DMS 273 (cell line): ENCODE results near the gene SYNGR4.

Experiments used
- DNase-seq: peaks from one replicate; lab custom pipeline; 2025; ENCODE audit not compliant: unreplicated experiment; lab: John Stamatoyannopoulos, UW

The SYNGR4 gene

DNA sequence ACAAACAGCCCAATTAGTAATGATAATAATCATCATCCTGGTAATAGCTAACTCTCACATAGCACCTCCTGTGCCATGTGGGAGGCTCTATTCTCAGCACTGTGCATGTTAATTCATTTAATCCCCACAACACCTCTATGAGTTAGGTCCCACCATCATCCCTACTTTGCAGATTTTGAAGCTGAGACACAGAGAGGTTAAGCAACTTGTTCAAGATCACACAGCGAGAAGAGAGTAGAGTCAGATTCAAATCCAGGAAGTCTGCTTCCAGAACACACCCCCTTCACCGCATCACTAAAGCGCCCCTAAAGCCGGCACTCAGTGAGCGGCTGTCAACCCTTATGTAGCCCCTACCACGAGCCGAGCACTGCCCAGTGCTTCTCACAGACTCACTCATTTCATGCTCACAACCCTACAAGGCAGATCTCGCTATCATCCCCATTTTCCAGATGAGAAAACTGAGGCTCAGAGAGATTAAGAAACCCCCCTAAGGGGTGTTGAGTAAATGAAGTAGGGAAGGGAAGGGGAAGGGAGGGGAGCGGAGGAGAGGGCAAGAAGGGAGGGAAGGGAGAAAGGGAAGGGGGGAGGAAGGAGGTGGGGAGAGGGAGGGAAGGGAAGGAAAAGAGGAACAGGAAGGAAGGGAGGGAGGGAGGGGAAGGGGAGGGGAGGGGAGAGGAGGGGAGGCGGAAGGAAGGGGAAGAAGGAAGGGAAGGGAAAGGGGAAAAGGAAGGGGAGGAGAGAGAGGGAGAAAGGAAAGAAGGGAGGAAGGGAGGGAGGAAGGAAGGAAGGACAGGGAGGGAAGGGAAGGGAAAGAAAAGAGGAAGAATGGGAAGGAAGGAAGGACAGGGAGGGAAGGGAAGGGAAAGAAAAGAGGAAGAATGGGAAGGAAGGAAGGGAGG, 22.4 kb upstream of the SYNGR4 start:
- DNase-seq, result no peak

DNA sequence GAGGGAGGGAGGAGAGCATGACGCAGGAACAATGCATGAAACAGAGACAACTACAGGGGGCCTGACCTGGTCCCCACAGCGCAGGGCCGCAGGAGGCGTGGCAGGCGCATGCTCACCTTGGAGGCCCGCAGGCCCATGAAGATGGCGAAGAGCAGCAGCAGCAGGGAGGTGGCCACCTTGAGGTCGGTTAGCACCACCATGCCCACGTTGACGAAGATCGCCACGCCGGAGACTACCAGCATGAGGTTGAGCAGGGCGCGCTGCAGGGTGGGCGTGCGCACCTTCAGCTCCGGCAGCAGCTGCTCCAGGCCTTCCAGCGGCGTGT, 21.8 kb upstream of the SYNGR4 start:
- no peak for DNase-seq

- DNase-seq, result peak; percentile 61
Measured at GRCh38 chr19:48342841-48343540, 21.2 kb upstream of the SYNGR4 start.

DNA sequence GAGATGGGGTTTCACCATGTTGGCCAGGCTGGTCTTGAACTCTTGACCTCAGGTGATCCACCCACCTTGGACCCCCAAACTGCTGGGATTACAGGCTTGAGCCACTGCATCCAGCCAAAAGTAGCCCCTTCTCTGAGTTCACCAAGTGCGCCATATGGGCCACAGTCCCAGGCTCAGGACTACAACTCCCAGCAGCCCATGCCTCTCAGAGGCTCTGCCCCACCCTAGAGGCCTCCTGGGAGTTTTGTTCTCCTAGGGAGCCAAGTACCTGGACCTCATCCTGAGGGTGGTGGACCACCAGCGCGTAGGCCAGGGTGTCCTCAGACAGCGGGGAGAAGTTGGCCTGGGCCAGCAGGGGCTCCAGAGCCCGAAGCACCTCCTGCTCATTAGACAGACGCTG, 19.3 kb upstream of the SYNGR4 start:
- DNase-seq, result peak; percentile 85

DNA sequence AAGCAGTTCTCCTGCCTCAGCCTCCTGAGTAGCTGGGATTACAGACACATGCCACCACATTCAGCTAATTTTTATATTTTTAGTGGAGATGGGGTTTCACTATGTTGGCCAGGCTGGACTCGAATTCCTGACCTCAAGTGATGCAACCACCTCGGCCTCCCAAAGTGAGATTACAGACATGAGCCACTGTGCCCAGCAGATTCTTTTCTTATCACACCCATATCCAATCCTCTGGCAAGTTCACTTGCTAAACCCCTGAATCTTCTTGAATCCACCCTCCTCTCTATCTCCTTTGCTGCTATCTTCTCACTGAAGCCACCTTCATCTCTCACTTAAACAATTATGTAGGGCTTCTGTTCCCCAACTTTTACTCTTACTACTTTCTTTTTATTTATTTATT, 18.0 kb upstream of the SYNGR4 start:
- DNase-seq, result no peak

GRCh38 chr19:48348045-48348444, 16.1 kb upstream of the SYNGR4 start:
- peak; percentile 42 for DNase-seq

- no peak for DNase-seq
Measured at GRCh38 chr19:48348737-48349136, 15.4 kb upstream of the SYNGR4 start.

- DNase-seq, result peak; percentile 92
Measured at GRCh38 chr19:48350856-48351255, 13.3 kb upstream of the SYNGR4 start.

GRCh38 chr19:48351341-48351752, 12.8 kb upstream of the SYNGR4 start:
- peak; percentile 92 for DNase-seq

GRCh38 chr19:48353677-48354076, 10.5 kb upstream of the SYNGR4 start:
- no peak for DNase-seq

GRCh38 chr19:48354332-48354992, 9.7 kb upstream of the SYNGR4 start:
- DNase-seq, result no peak

- no peak for DNase-seq
Measured at GRCh38 chr19:48355365-48355954, 8.7 kb upstream of the SYNGR4 start.

- no peak for DNase-seq
Measured at GRCh38 chr19:48359123-48359522, 5.0 kb upstream of the SYNGR4 start.

GRCh38 chr19:48361912-48362311, 2.3 kb upstream of the SYNGR4 start:
- DNase-seq, result no peak

DNA sequence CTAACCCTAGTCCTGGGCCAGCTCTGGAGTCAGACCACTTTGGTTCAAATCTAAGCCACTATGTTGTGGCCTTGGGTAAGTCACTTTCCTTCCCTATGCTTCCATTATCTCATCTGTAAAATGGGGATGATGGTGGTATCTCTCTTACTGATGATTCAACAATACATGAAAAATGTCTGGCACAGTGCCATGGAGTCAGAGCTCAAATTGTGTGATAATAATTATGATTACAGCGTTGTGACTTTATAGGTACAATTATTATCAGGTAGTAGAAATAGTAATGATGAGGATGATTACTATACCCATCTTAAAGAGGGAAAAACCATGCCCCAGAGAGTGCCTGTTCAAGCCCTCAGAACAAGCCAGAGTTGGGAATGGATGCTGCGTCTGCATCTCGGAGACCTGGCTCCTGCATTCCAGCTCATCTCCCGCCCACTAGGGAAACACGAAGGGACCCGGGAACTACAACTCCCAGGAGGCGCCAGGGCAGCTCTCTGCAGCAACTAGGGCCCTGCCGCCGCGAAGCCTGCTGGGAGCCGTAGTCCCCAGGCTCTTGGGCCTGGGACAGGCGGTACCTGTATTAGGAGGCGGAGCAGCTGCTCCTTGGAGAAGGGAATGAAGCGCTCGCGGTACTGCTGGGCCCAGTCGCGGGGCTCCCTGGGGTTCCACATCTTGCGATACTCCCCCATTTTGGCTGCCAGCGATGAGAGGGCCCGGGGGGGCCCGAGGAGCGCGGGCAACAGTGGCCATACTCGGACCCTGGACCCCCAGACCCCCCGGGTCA, 1.3 kb upstream of the SYNGR4 start:
- DNase-seq, result peak; percentile 98

- no peak for DNase-seq
Measured at GRCh38 chr19:48363500-48363809, 712 bp upstream of the SYNGR4 start.

DNA sequence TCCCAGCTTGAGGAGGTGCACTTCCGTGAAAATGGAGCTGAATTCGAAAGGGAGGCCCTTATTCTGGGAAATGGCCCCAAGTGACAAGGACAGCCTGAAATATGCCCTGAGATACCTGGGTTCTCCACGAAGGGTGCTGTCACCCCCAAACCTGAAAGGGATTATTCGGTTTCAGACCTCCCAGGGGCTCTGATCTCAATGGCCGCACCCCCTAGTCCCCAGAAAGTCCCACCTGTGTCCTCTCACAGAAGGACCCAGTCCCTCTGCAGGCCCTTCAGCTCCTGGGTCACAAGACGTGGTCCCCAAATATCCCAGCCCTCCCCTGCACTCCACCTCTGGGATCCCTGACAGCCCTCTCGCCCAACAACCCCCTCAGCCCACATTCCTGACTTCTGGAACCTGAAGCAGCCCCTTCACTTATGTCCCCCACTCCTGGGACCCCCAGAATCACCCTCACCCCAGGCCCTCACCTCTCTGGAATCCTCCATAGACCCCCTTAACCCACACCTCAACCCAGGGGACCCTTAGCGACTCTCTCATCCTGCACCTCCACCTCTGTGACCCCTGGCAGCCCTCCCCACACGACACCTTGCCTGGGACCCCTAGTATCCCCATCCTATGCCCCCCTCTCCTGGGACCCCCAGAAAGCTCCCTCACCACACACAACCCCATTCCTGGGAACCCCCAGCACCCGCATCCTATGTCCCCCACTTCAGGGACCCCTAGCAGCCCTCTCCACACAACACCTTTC, 606 bp downstream of the SYNGR4 start:
- no peak for DNase-seq

- no peak for DNase-seq
Measured at GRCh38 chr19:48365602-48366001, 1.4 kb downstream of the SYNGR4 start.

- peak; percentile 63 for DNase-seq
Measured at GRCh38 chr19:48367855-48368254, 3.7 kb downstream of the SYNGR4 start.

DNA sequence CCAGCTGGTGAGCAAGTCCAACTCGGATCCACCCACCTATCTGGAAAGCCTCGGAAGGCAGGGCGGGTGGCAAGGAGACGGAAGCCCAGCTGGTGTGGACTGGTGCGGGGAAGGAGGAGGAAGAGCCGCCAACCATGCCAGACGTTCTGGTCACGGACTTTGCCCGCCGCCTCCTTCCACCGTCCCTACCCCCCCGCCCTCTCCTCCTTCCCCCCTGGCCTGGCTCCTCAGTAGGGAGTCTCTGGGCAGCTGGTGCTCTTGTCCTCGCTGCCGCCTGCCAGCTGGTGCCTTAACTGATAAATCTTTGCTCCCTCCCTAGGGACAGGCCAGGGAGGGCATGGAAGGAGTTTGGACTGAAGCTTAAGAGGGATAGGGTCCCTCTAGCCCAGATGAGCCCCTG, 4.8 kb downstream of the SYNGR4 start:
- peak; percentile 98 for DNase-seq
